IPS DF 4.7 (cell line): ENCODE data around the gene MGMT.

Experiments
- DNase-seq: peaks from one replicate; pipeline ENCODE4 v3.0.0-alpha.2; 2013; ENCODE audit warnings: low spot score; ENCODE audit errors: extremely low read depth

Gene MGMT

DNA sequence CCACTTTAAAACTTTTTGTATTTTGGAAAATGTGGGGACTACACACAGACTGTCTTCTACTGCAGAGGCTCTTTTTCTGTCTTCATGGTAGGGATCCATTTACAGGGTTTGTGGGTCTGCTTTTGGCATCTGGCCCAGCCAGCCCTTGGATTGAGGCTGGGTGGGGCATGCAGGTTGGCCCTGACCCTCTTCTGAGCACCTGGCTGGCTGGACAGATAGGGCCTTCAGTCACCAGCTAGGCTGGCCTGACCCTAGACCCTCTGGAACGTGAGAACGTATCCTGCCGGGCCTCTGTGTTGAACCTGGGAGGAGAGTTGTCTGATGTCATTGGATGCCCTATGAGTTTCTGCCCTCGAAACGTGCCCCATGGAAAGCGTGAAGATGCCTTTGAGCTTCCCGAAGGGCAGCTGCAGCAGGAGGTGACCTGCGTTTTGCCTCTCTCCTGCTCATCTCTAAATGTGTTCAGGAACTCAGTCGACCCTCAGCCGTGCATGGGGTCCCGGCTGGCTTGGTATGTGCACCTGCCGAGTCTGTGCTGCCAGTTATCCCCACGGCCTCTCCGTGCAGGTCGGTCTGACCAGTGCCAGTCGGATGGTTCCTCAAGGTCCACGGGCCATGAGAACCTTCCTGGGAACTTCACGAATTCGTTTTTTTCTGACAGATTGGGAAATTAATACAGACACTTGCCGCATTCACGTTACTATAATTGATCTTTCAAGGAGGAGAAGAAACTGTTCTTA is 74.9 kb downstream of the MGMT start:
- DNase-seq, result no peak

DNA sequence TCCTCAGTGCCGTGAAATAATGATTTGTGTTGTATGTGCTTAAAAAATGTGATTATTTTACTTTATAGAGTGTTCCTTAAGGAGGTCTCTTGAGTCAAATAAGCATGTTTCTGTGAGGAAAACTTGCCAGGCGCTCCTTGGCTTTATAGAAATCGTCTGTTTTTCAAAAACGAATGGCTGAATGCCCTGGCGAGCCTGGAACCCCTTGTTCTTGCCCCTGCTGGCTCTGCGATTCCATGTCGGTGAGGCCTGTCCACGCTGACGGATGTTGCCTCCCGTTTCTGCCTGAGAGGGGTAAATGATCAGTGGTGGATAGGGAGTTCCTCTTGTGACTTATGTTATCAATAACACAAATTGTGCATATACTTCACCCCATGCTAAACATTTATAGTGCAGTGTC is 75.5 kb downstream of the MGMT start:
- no peak for DNase-seq

DNA sequence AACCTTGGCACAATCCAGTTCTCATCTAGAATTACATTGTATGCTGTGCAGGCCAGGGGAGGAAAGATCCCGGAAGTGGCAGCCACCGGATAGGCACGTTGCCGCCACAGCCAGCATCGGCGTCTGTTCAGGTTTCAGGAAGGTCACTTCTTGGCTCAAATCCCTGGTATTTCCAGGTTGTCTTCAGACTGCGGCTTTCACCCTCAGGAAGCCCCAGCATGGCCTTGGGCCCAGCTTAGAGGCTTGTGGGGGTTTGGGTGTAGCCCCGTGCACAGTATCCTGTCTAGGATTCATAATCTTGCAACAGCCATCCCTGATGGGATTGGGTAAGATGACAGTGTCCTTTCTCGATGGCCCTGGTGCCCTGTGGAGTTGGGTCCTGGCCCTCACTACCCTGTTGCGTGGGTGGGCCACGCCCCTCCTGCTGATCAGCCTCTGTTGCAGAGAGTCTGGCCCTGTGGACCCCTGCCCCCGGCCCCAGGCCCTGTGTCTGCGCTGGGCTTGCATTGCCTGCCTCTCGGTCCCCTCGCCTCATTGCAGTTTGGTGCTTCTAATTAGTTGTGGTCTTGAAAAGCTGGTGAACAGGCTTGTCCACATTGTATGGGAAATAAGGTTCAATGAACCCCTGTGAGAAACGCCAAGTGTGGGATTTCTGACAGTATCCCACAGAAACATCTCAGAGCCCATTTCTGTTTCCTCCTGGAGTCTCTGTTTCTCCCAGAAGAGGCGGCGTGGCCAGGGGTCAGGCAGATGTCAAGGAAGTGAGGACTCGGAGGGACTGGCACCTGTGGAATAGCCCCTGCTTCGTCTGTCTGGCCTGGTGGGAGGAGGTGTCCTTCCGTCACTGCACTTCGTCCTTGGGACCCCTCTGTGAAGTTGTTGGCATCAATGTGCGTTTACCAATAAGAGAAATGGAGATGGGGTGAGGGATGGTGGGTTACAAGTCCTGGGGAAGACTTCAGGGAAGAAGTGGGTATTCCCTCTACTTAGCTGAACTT is 77.5 kb downstream of the MGMT start:
- no peak for DNase-seq

DNA sequence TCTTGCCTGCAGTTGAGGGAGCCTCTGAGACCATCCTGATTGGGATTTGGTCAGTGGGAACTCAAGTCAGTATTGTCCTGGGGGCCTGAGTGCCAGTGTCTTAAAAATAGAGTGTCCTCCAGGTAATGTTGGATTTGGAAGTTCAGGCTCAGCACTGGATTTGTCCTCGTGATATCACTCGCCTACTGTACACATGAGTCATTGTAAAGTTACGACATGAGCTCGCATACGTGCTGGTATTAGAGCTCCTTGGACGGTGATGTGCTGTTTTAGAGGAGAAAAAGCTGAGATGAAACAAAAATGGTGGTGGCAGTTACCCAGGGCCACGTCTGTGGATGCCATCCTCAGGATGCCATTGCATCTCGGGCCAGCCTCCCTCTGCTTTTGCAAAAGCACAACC is 78.2 kb downstream of the MGMT start:
- no peak for DNase-seq

DNA sequence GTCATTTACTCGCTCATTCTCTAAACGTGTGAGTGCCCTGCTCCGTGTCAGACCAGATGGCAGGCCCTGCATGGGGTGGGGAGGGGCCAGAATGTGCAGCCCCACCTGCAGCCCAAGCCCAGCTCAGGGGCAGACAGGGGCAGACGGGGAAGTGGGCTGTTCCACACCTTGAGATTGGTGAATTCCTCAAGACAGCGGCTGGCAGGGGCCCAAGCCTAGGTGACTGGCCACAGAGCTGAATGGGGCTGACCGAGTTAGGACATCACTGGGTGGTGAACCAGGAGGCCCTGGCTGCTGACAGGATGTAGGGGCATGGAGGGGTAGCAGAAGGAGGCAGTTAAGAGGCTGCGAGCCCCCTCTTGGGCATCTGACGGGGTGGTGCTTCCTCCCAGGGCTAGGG is 79.1 kb downstream of the MGMT start:
- DNase-seq, result no peak

DNA sequence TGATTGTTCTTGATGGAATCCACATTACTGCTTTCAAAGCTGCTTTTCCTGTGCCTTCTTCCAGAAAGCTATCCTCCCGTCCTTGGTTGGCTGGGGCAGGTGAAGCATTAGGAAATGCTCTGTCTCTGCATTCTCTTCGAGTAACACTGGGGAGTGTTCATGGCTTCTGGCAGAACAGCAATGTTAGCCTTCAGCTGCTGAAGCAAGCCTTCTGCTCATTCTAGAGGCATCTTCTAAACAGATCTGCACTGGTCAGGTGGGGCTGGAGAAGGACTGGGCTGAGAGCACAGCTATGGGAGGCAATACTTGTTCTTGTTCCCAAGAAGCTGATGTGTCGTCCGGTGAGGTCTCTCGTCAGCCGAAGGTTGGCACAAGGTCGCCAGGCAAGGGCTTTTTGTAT is 80.6 kb downstream of the MGMT start:
- no peak for DNase-seq

DNA sequence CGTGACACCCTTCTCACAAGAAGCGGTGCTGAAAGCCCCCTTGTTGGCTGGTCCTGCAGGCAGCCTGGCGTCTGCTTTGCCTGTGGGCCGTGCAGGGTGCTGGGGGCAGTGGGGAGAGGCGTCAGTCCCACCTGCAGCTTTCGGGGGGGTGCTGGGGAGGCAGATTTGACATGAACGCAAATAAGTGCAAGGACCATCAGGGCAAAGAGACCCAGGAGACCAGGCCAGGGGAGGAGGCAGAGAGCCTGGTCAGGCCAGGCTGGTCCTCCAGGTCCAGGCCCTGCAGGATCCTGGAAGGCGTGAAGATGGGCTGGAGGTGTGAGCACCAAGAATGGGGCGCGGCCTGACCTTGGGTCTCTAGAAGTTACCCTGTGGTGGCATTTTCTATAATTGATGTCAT is 81.6 kb downstream of the MGMT start:
- no peak for DNase-seq

DNA sequence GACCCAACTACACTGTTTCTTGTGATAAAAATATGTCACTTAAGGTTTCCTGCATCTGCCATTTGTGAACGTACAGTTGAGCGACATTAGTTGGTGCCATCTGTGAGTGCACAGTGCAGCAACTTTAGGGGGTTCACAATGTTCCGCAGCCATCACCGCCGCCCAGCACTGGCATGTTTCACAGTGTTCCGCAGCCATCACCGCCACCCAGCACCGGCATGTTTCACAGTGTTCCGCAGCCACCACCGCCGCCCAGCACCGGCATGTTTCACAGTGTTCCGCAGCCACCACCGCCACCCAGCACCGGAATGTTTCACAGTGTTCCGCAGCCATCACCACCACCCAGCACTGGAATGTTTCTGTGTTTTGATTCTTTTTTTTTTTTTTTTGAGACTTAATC is 83.0 kb downstream of the MGMT start:
- DNase-seq, result no peak

DNA sequence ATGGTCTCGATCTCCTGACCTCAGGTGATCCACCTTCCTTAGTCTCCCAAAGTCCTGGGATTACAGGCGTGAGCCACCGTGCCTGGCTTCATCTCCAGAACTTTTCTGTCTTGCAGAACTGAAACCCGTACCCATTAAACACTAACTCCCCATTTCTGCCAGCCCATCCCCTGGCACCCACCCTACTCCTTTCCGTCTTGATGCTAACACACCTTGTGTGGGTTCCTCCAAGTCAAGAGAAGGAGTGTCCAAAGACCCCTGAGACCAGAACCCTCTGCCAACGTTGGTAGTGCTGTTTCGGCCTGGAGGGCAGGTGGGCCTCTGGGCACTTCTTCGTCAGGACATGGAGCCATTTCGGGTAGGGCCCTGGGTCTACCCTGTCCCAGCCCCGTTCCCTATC is 83.6 kb downstream of the MGMT start:
- no peak for DNase-seq

DNA sequence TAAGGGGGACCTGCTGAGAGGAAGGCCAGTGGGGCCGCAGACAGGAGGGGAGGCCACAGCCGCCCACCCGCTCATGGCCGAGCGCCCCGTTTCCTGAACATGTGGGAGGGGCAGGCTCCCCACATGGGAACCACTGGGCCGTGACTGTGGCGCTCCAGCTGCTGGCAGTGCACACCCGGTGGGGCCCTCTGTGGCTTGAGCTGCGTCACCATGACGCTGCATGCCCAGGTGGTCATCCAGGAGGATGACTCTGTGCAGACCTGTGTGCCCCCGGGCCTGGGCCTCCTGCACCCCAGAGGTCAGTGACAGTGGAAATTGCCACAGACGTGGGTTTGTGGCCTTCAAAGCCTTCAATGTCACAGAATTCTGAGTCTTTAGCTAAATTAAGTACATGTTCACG is 85.1 kb downstream of the MGMT start:
- no peak for DNase-seq

DNA sequence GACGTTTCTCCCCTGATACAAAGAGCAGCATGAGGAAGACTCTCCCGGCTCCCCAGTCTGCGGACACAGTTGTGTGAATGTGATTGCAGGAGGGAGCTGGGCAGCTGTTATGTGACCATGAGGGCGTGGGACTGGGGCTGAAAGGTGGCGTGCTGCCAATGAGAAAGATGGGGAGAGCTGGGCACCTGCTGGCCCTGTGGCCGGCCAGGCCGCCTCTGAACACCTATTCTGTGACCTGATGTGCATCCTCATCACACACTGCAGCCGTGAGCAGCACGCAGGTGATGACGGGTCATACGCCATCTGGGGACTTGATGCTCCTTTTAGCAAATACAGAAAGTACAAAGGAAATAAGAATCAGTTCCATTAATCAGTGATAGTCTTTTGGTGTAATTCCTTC is 86.9 kb downstream of the MGMT start:
- no peak for DNase-seq

DNA sequence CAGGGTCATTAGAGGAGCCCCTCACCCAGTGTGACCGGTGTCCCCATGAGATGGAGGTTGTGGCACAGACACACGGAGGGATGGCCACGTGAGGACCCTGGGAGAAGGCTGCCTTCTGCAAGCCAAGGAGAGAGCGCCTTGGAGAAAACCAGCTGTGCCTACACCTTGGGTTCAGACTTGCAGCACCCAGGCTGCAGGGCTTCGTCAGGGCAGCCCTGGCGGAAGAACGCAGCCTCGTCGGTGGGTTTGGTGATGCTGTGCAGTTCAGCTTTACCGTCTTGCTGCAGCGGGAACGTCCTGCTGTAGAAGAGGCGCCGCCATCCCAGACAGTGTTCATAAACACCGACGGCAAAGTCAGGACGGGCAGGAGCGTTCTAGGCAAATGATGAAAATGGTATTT is 89.3 kb downstream of the MGMT start:
- DNase-seq, result no peak

DNA sequence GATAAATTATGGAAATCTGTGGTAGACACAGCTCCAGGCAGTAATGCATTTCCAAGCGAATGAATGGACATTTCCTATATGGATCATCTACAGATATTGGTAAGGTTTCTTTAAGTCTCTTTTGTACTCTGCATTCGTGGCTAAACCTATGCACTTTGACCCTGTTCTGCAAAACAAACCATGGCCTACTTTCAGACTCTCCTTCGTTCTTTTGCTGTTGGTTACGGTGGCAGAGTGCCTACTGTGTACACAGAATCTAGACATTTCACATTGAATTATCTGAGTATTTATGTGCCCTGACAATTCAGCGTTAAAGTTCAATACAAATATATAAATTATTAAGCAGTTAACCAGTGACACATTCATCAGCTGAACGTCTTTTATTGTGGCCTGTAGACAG is 93.3 kb downstream of the MGMT start:
- no peak for DNase-seq

DNA sequence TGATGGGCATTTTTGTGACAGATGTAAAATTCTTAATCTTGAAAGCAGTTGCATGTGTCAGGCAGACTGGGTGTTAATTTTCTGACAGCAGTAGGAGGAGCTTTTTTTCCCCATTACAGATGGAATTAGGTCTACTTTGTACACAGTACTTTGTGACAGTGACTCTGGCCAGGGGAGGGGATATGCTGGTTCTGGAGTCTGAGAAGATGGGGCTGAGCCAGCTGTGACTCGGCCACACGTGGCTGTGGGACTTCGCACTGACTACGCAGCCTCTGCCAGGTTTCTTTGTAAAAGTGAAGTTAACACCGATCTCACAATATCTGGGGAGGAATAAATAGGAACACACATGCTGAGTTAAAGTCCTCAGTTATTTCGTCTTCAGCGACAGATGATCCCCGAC is 95.4 kb downstream of the MGMT start:
- DNase-seq, result no peak

DNA sequence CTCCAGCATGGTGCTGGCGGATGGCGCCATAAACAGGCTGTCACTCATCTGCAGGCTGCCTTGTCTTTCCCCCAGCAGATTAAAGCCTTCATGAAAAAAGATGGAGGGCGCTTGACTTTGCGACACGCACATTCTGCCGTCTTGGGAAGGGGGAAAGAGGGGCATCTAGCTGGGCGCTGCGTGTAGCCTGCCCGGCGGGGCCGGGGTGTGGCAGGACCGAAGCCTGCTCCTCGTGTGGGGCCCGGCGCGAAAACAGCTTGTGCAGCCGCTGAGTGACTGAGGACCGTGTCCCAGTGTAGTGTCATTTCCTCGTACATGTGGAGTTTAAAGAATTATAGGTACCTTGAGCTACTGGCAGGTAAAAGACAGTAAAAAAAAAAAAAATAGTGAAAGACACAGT is 97.9 kb downstream of the MGMT start:
- DNase-seq, result no peak

DNA sequence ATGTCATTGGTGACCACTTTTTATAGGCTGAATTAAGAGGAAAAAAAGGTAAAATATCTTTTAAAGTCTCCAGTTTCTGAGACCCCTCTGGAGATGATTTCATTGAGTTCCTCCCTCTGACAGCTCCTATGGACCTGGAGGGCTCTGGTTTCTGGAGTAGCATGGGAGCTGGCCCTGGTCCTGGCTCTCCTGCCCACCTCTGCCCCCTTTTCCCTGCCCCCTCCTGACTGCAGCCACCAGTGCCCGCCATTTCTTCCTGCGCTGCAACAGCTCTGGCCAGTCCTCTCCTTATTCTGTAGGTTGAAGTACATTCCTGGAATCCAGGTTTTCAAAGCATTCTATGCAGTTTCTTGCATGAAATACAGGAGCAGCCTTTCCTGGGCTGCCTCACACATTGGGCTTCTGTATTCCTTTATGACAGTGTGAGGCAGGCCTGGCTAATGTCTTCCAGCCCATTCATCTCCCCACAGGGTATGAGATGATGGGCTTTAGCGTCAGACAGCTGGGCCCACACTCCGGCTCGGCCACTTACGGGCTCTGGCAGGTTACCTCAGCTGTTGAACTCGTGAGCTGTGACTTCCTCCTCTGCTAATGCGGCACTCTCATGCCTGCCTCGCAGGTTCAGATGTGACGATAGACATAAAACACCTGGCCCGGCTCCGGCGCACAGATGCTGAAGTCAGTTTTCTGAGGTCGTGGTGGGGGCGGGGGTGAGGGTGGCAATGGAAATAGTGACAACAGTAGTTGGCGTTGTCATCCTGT is 101.7 kb downstream of the MGMT start:
- no peak for DNase-seq

DNA sequence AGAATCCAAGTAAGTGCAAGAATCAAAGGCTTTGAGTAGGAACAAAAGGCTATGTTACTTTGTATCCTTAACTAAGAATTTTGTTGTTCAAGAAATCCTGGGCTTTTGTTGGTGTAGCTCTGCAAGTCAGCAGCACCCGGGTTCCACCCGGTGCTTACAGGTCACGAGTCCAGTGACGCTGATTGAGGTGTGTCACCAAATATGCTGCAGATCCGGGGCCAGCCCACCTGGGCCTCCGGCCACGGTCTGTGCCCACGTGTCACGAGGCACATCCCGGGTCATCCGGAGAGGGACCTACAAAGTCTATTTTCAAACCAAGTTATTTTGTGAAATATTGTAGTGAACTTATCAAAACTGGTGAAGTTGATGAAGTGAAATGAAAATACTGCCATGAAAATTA is 103.1 kb downstream of the MGMT start:
- no peak for DNase-seq

DNA sequence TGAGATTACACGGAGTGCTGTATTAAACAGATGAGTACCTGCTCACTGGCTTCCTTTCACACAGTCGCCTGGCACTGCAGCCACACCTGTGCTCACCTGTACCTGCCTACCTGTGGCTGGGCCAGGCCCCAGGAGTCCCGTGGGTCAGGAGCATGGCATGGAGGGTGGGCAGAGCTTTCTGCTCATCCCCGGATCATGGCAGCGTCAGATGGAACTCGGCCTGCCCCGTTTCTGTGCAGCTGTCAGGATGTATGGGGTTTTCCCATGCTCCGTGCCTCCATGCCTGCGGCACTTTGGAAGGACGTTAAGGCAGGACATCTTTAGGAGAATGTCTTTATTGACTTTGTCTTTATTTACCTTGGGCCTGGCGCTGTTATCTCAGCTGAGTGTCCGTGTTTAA is 112.2 kb downstream of the MGMT start:
- DNase-seq, result no peak

DNA sequence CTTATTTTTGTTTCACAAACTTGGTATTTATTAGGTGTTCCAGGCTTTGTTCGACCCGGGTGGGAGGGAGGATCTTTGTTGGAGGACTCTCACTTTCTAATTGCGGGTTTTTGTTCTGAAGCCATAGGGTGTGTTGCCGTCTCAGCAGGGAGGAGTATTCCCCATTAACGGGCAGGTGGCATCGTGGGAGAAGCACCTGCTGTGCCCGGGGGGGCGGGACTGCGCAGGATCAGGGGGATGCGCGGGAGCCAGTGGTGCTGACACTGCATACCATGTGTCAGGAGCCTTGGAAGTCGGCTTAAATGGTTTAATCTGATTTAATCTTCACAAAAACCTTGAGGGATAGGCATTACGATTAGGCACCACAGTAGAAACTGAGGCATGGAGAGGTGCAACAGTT is 113.0 kb downstream of the MGMT start:
- DNase-seq, result no peak

DNA sequence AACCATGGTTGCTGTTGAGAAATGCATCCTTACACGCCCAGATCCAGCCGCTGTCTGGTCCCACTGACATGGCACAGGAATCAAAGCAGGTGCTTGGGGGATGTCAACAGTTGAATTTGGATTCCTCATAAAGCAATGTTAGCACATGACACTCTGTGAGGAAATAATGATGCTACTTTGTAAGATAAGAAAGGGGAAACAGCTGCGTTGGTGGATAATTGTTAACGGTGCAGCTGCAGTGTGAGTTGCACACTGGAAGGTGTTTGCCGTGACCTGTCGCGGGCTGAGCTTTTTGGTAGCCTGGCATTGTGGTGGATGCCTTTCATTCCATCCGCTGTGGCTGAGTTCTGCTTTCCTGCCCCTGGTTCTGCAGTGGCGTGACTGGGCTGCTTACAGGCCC is 113.9 kb downstream of the MGMT start:
- DNase-seq, result no peak

DNA sequence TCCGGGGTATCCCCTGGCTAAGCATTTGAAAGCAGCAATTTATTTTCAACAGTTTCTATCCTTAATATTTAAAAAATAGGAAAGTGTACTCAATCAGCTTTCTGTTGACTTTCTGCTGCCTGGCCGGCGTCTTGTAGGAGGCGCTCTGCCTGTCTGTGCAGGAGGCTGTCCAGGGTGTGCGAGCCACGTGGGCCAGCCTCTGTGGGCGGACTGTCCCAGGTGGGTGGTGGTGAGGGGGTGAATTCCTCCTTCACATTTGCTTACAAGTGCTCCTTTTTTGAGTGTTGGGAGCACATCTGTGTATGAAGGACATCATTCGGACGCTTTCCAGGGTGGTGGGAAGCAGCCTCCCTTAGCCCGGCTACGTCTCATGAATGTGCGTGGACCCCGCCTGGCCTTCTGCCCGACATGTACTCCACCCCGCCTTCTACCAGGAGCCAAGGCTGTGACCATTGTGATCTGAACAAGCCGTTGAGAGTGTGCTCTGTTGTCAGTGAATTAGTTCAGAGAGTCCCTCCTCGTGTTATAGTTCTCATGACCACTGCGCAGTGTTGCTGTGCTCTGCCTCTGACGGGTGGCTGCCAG is 114.9 kb downstream of the MGMT start:
- DNase-seq, result no peak

DNA sequence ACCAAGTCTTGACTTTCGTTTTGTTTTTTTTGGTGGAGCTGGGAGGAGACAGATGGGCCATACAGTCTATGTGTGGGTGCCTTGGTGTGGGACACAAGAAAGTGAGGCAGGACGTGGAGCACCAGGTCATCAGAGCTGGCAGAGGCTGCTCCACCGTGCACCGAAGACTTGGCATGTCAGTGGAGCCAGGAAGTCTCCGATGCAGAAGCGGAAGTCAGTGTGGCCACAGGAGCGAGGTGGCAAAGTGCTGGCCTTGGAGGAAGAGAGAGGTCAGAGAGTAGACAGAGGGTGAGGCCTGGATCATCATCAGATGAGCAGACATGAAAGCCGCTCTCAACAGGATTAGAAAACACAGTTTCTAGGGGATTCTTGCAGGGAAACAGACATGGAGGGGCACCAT is 116.8 kb downstream of the MGMT start:
- no peak for DNase-seq
